ENCODE results near the gene MFF. TPM values are rescaled to one million over a fixed set of nuclear protein-coding genes. Genes with fewer than 3 reads are reported as not detected.

MFF gene
- total RNA-seq, 1 donor from 2014 or later = 55.6 TPM

Other genes with a start within 250 kb of the MFF start
- gene COL4A4, start 161.0 kb upstream of the MFF start, total RNA-seq = 0.30 TPM
- gene COL4A3, start 160.6 kb upstream of the MFF start, total RNA-seq = 0.20 TPM
- gene TM4SF20, start 54.1 kb downstream of the MFF start, total RNA-seq = not detected
- not detected for gene SCYGR1, start 62.7 kb downstream of the MFF start, total RNA-seq
- 27.1 TPM for gene AGFG1, start 146.9 kb downstream of the MFF start, total RNA-seq

Measured in skin of body (tissue), 1 donor.